GM13977 (cell line): ENCODE measurements around the gene TTC3.
A peak's percentile ranks its signal among the peaks of the same experiment; 100 is the strongest.

Experiments used
- DNase-seq: peaks from one replicate; pipeline ENCODE4 v3.0.0; 2012; ENCODE audit warnings: low spot score
- CTCF ChIP-seq: IDR thresholded peaks from 2 replicates; pipeline ENCODE4 v1.5.1; 2012; ENCODE audit warnings: mild to moderate bottlenecking, control low read depth; ENCODE audit not compliant: insufficient read depth; ENCODE audit errors: extremely low read depth, missing control alignments
- in situ Hi-C: fragments of 300-500 bp; cut with MboI; formaldehyde crosslinking; loops from one replicate; pipeline ENCODE4 v1.12.0; 2022; ENCODE audit warnings: low sequenced_read_pairs, low pct_unique_long_range_greater_than_20kb, mixed read lengths, inconsistent platforms; ENCODE audit not compliant: unreplicated experiment

Gene TTC3

GRCh38 chr21:37076087-37076850 is 3.2 kb downstream of the TTC3 start:
- in situ Hi-C loops = no loop called here
- no peak for DNase-seq
- TF ChIP-seq CTCF = no peak

GRCh38 chr21:37077403-37077802 is 4.3 kb downstream of the TTC3 start:
- in situ Hi-C loops = no loop called here
- TF ChIP-seq CTCF = no peak

DNA sequence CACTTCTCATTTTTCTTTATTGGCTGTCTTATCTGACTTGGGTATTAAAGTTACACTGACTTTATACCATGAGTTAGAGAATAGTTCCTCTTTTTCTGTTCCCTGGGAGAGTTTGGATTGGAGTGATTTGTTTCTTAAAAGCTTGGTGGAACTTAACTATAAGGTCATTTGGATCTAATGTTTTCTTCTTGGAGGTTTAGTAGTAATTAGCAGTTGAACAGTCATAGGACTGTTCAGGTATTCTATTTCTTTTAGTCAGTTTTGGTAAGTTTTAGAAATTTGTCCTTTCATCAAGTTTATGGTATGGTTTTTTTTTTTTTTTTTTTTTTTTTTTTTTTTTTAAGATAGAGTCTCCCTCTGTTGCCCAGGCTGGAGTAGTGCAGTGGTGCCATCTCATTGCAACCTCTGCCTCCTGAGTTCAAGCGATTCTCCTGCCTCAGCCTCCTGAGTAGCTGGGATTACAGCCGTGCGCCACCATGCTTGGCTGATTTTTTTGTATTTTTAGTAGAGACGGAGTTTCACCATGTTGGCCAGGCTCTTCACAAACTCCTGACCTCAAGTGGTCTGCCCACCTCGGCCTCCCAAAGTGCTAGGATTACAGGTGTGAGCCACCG is 6.3 kb downstream of the TTC3 start:
- no peak for DNase-seq
- in situ Hi-C loops = no loop called here
- TF ChIP-seq CTCF = peak; percentile 34

More at GRCh38 chr21:37077403-37077802, 4.3 kb downstream of the TTC3 start:
- no peak for DNase-seq

- in situ Hi-C loops = no loop called here
- no peak for TF ChIP-seq CTCF
- DNase-seq = no peak
Measured at GRCh38 chr21:37082375-37082774, 9.3 kb downstream of the TTC3 start.

DNA sequence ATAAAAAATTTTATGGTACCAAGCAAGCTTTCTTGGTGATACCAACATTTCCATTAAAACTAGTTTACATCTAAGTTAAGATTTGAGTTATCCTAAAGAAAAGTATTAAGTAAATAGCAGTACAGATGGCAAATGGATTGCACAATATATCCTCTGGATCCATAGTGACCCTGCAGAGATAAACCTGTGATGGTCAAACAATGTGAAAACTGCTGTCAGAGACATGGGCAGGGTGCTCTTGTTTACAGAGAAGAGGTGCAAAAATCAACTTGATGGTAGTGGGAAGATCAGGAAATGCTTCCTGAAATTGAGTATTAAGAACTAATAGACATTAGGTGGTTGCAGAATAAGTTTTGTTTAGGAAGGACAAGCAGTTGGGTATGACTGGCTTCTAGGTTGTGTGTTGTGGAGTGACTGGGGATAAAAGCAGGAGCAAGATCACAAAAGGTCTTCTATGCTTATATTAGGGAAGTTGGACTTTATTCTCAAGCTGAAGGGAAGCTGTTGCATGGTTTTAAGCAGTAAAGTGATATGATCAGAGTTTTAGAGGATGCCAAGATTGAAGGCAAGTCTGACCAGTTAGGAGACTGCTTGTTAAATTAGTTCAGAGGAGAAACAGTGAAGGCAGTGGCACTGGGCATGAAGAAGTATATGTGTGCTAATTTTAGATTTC is 9.9 kb downstream of the TTC3 start:
- DNase-seq = no peak
- TF ChIP-seq CTCF = no peak
- in situ Hi-C loops = no loop called here

- no peak for DNase-seq
- no peak for TF ChIP-seq CTCF
- in situ Hi-C loops = no loop called here
Measured at GRCh38 chr21:37085726-37086125, 12.7 kb downstream of the TTC3 start.
